ENCODE measurements around the gene DUSP8.
"Not testable (repeated sequence)": the region's sequence is repeated elsewhere in the genome, so short reads cannot be mapped to it uniquely, and the experiment has no call there.

DNA sequence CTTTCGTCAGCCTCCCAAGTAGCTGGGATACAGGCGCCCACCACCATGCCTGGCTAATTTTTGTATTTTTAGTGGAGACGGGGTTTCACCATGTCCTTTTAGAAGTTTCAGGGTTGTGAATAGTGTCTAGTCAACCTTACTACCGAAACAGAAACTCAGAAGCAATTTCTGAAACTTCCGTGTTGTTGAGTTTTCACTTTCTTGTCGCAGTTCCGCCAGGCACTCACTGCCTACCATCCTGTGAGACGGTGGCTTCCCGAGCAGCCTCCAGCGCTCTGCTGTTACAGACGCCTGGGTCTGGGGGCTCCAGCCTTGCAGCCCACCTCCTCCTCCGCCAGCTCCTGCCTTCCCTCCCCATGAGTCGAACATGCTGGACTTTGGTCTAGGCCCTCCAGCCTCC is 33.9 kb upstream of the DUSP8 start:
- TF ChIP-seq, protein P1, sequence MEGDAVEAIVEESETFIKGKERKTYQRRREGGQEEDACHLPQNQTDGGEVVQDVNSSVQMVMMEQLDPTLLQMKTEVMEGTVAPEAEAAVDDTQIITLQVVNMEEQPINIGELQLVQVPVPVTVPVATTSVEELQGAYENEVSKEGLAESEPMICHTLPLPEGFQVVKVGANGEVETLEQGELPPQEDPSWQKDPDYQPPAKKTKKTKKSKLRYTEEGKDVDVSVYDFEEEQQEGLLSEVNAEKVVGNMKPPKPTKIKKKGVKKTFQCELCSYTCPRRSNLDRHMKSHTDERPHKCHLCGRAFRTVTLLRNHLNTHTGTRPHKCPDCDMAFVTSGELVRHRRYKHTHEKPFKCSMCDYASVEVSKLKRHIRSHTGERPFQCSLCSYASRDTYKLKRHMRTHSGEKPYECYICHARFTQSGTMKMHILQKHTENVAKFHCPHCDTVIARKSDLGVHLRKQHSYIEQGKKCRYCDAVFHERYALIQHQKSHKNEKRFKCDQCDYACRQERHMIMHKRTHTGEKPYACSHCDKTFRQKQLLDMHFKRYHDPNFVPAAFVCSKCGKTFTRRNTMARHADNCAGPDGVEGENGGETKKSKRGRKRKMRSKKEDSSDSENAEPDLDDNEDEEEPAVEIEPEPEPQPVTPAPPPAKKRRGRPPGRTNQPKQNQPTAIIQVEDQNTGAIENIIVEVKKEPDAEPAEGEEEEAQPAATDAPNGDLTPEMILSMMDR (IDR thresholded peaks at IDR 0.05 in 2 of 3, conservative IDR thresholded peaks at IDR 0.05 in 1 of 3; ENCODE audit: borderline replicate concordance in 1 of 3, insufficient read depth in 1 of 3, low read depth in 2 of 3, low read length in 2 of 3), result not testable (repeated sequence)
- not testable (repeated sequence) for TF ChIP-seq POLR2AphosphoS5 (IDR thresholded peaks at IDR 0.05; ENCODE audit: low read depth, low read length); EZH2phosphoT487 (IDR thresholded peaks at IDR 0.05; ENCODE audit: borderline replicate concordance); POLR2A (IDR thresholded peaks at IDR 0.05; ENCODE audit: borderline replicate concordance, extremely low read depth, insufficient read depth, insufficient read length); EZH2 (IDR thresholded peaks at IDR 0.05); YY1 (IDR thresholded peaks at IDR 0.05; ENCODE audit: extremely low read depth, insufficient replicate concordance, low read depth, low read length); ZNF274 (IDR thresholded peaks at IDR 0.05; ENCODE audit: low read depth, low read length)
- TF ChIP-seq, protein P2, sequence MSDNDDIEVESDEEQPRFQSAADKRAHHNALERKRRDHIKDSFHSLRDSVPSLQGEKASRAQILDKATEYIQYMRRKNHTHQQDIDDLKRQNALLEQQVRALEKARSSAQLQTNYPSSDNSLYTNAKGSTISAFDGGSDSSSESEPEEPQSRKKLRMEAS (IDR thresholded peaks at IDR 0.05), result not testable (repeated sequence)
- TF ChIP-seq, protein P3, sequence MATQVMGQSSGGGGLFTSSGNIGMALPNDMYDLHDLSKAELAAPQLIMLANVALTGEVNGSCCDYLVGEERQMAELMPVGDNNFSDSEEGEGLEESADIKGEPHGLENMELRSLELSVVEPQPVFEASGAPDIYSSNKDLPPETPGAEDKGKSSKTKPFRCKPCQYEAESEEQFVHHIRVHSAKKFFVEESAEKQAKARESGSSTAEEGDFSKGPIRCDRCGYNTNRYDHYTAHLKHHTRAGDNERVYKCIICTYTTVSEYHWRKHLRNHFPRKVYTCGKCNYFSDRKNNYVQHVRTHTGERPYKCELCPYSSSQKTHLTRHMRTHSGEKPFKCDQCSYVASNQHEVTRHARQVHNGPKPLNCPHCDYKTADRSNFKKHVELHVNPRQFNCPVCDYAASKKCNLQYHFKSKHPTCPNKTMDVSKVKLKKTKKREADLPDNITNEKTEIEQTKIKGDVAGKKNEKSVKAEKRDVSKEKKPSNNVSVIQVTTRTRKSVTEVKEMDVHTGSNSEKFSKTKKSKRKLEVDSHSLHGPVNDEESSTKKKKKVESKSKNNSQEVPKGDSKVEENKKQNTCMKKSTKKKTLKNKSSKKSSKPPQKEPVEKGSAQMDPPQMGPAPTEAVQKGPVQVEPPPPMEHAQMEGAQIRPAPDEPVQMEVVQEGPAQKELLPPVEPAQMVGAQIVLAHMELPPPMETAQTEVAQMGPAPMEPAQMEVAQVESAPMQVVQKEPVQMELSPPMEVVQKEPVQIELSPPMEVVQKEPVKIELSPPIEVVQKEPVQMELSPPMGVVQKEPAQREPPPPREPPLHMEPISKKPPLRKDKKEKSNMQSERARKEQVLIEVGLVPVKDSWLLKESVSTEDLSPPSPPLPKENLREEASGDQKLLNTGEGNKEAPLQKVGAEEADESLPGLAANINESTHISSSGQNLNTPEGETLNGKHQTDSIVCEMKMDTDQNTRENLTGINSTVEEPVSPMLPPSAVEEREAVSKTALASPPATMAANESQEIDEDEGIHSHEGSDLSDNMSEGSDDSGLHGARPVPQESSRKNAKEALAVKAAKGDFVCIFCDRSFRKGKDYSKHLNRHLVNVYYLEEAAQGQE (IDR thresholded peaks at IDR 0.05; ENCODE audit: low read depth), result not testable (repeated sequence)

All from HCT116 (cell line).